Measurements from ENCODE around the gene VPS52.

Gene VPS52

DNA sequence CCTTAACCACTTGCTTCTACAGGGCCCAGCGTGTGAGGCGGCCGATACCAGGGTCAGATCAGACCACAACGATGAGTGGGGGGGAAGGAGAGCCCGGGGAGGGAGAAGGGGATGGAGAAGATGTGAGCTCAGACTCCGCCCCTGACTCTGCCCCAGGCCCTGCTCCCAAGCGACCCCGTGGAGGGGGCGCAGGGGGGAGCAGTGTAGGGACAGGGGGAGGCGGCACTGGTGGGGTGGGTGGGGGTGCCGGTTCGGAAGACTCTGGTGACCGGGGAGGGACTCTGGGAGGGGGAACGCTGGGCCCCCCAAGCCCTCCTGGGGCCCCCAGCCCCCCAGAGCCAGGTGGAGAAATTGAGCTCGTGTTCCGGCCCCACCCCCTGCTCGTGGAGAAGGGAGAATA, 60.5 kb downstream of the VPS52 start:
- no peak for DNase-seq (ENCODE audit: low spot score)

DNA sequence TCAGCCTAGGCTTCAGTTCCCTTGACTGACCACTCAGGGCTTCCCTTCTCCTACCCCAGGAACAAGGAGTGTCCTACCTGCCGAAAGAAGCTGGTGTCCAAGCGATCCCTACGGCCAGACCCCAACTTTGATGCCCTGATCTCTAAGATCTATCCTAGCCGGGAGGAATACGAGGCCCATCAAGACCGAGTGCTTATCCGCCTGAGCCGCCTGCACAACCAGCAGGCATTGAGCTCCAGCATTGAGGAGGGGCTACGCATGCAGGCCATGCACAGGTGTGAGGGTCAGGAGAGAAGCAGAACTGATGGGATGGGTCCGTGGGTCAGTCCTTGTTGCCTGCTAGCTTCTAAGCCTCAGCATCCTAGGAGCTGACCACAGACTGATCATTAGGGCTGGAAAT, 61.8 kb downstream of the VPS52 start:
- no peak for DNase-seq (ENCODE audit: low spot score)

GRCh38 chr6:33208091-33208967, 63.3 kb downstream of the VPS52 start, which contains the start of gene RING1:
Gene RING1, plus strand, starts transcription at chr6:33208500. Its CDS starts 323 bp downstream, at chr6:33208823.
- peak; percentile 77 for DNase-seq (ENCODE audit: low spot score)

GRCh38 chr6:33207552-33208090, 64.1 kb downstream of the VPS52 start:
- peak; percentile 34 for DNase-seq (ENCODE audit: low spot score)

- no peak for DNase-seq (ENCODE audit: low spot score)
These were observed 64.7 kb downstream of the VPS52 start for GRCh38 chr6:33206864-33207551.

GRCh38 chr6:33206027-33206863, 65.4 kb downstream of the VPS52 start:
- no peak for DNase-seq (ENCODE audit: low spot score)

- peak; percentile 35 for DNase-seq (ENCODE audit: low spot score)
These were observed 66.3 kb downstream of the VPS52 start for GRCh38 chr6:33205191-33206026.

GRCh38 chr6:33204415-33205190, 67.1 kb downstream of the VPS52 start, which contains the start of gene HSD17B8:
Gene HSD17B8, plus strand, starts transcription at chr6:33204655. Its CDS starts 14 bp downstream, at chr6:33204669.
- DNase-seq (ENCODE audit: low spot score), result peak; percentile 91

DNA sequence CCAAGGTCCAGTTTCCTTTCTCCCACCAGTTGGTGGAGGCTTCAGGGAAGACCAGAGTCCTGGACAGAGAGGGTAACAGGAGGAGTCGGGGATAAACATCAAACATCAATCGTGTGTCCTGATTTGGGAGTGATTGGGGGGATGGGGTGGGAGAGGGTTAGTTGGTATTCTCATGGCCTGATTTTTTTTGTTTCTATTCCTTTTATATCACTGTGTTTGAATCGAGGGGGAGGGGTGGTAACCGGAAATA, 67.6 kb downstream of the VPS52 start:
- no peak for DNase-seq (ENCODE audit: low spot score)

DNA sequence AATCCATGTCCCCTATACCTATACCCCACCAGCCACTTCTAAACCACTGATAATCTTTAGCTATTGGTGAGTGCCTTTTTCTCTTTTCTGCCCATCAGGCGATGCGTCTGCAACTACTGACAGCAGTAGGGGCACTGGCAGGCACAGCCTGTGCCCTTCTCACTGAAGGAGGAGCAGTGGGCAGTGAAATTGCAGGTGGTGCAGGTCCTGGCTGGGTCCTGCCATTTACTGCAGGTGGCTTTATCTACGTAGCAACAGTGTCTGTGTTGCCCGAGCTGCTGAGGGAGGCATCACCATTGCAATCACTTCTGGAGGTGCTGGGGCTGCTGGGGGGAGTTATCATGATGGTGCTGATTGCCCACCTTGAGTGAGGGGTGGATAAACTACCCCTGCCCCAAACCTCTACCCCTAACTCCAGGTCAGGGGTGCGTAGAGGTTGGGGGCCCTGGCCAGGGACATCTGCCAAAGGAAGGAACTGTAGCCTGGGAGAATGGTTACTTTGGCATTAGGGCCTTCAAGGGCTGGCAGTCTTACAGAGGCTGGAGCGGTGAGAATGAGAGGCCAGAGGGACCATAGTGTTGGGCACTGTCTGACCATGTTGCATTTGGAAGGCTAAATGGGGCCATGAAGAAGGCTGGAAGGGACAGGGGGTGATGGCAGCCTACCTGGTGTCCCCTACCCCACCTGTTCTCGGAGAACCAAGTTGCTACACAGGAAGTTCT, 68.1 kb downstream of the VPS52 start:
- DNase-seq (ENCODE audit: low spot score), result no peak

- DNase-seq (ENCODE audit: low spot score), result no peak
These were observed 68.9 kb downstream of the VPS52 start for GRCh38 chr6:33202799-33203198.

DNA sequence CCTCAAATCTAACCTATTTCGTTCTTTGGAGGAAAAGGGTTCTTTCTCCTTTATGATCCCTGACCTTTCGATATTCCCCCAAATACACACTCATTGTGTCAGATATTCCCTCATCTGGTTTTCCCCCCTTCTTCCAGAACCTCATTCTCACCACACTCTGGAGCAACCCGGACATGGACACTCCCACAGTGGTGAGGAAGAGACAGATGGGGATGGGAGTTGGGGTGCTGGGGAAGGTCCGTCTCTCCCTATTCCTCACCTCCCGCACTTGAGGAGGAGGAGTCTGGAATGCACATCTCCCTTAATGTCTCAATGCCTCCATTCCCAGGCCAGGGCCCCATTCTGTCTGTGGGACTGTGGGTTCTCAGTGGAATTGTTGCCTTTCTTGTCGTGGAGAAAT, 69.7 kb downstream of the VPS52 start:
- no peak for DNase-seq (ENCODE audit: low spot score)

- DNase-seq (ENCODE audit: low spot score), result no peak
These were observed 70.5 kb downstream of the VPS52 start for GRCh38 chr6:33201147-33201545.

Measured in cerebellar cortex (tissue), 1 donor.